Nephron progenitor cell (in vitro differentiated cells): Measurements from ENCODE around the gene TRMT61A.
"Not testable (repeated sequence)": the region's sequence is repeated elsewhere in the genome, so short reads cannot be mapped to it uniquely, and the experiment has no call there.

Experiments used
- DNase-seq: peaks from one replicate; pipeline ENCODE4 v3.0.0; 2021
- H3K27ac Mint-ChIP-seq: 2 replicates; pipeline ENCODE4 v1.8.0; 2021; ENCODE audit warnings: mild to moderate bottlenecking, moderate library complexity, mixed read lengths
- H3K27me3 Mint-ChIP-seq: 2 replicates; pipeline ENCODE4 v1.8.0; 2021; ENCODE audit warnings: mild to moderate bottlenecking, low read depth, mixed read lengths; ENCODE audit not compliant: poor library complexity
- H3K36me3 Mint-ChIP-seq: 2 replicates; pipeline ENCODE4 v1.8.0; 2021; ENCODE audit warnings: low read depth, mixed read lengths
- H3K4me1 Mint-ChIP-seq: 2 replicates; pipeline ENCODE4 v1.8.0; 2021; ENCODE audit warnings: mixed read lengths
- H3K4me3 Mint-ChIP-seq: 2 replicates; pipeline ENCODE4 v1.8.0; 2021; ENCODE audit warnings: mild to moderate bottlenecking, moderate library complexity, mixed read lengths
- H3K9me3 Mint-ChIP-seq: 2 replicates; pipeline ENCODE4 v1.8.0; 2021; ENCODE audit warnings: mild to moderate bottlenecking, moderate library complexity, mixed read lengths
- CTCF ChIP-seq: fragments of 200-600 bp; sonication (generic); IDR thresholded peaks from 2 replicates; pipeline ENCODE4 v1.5.0; 2021; ENCODE audit warnings: antibody characterized with exemption

Gene TRMT61A

GRCh38 chr14:103504991-103505565 lies 23.9 kb upstream of the TRMT61A start:
- peaks cover 6% of the 10 kb centered on the region for H3K27me3 Mint-ChIP-seq
- peak; percentile 9 for TF ChIP-seq CTCF
- peaks cover 64% of the 10 kb centered on the region for H3K36me3 Mint-ChIP-seq
- no peak overlapping the region for H3K4me3 Mint-ChIP-seq
- H3K4me1 Mint-ChIP-seq: peaks cover 12% of the 10 kb centered on the region
- no peak for DNase-seq
- no peaks in the 10 kb centered on the region for H3K9me3 Mint-ChIP-seq
- H3K27ac Mint-ChIP-seq: peak overlapping the region; percentile 69

- H3K27me3 Mint-ChIP-seq: peaks cover 6% of the 10 kb centered on the region
- no peak for DNase-seq
- peaks cover 15% of the 10 kb centered on the region for H3K4me1 Mint-ChIP-seq
- no peak overlapping the region for H3K4me3 Mint-ChIP-seq
- no peak overlapping the region for H3K27ac Mint-ChIP-seq
- no peaks in the 10 kb centered on the region for H3K9me3 Mint-ChIP-seq
- TF ChIP-seq CTCF: no peak
- peaks cover 52% of the 10 kb centered on the region for H3K36me3 Mint-ChIP-seq
Observed at GRCh38 chr14:103507751-103508150, 21.2 kb upstream of the TRMT61A start.

GRCh38 chr14:103508521-103509329 lies 20.3 kb upstream of the TRMT61A start:
- Mint-ChIP-seq H3K27ac (peak overlapping the region; percentile 68), H3K36me3 (peaks cover 42% of the 10 kb centered on the region), H3K4me3 (no peak overlapping the region), H3K4me1 (peaks cover 15% of the 10 kb centered on the region), H3K27me3 (peaks cover 6% of the 10 kb centered on the region), H3K9me3 (no peaks in the 10 kb centered on the region)
- no peak for DNase-seq
- no peak for TF ChIP-seq CTCF

- Mint-ChIP-seq H3K4me3 (no peak overlapping the region), H3K36me3 (peaks cover 31% of the 10 kb centered on the region), H3K27me3 (peaks cover 6% of the 10 kb centered on the region), H3K9me3 (no peaks in the 10 kb centered on the region), H3K4me1 (peaks cover 15% of the 10 kb centered on the region), H3K27ac (peak overlapping the region; percentile 77)
- no peak for DNase-seq
- TF ChIP-seq CTCF: no peak
Observed at GRCh38 chr14:103509864-103510723, 18.9 kb upstream of the TRMT61A start.

- TF ChIP-seq CTCF: no peak
- H3K27ac Mint-ChIP-seq: peak overlapping the region; percentile 77
- no peak overlapping the region for H3K4me3 Mint-ChIP-seq
- peaks cover 15% of the 10 kb centered on the region for H3K4me1 Mint-ChIP-seq
- no peak for DNase-seq
- no peaks in the 10 kb centered on the region for H3K9me3 Mint-ChIP-seq
- peaks cover 6% of the 10 kb centered on the region for H3K27me3 Mint-ChIP-seq
- H3K36me3 Mint-ChIP-seq: peaks cover 25% of the 10 kb centered on the region
Observed at GRCh38 chr14:103510724-103511693, 18.0 kb upstream of the TRMT61A start.

- H3K9me3 Mint-ChIP-seq, H3K27me3 Mint-ChIP-seq, DNase-seq, H3K4me3 Mint-ChIP-seq: not testable (repeated sequence)
- H3K27ac Mint-ChIP-seq: peak overlapping the region; percentile 29
- peaks cover 24% of the 10 kb centered on the region for H3K36me3 Mint-ChIP-seq
- H3K4me1 Mint-ChIP-seq: peaks cover 25% of the 10 kb centered on the region
Observed at GRCh38 chr14:103512180-103512579, 16.8 kb upstream of the TRMT61A start.
